Kidney (tissue), 14 donors: ENCODE measurements around the gene GJB1. TPM values are rescaled to one million over a fixed set of nuclear protein-coding genes. Genes with fewer than 3 reads are reported as not detected.

Experiments
- DNase-seq, 5 donors: peaks; one replicate each; pipeline ENCODE4 v3.0.0-alpha.2; 2013 to 2020
- FAIRE-seq: peaks from 2 replicates; lab custom pipeline; 2012; peaks lifted over from hg19 to GRCh38; lab: Jason Lieb, UNC
- H3K27ac ChIP-seq, 2 donors: one replicate each; pipeline ENCODE4 v1.7.0; 2013; ENCODE audit warnings: low read depth in 2 of 2, low read length in 2 of 2, inconsistent platforms in 1 of 2
- H3K27me3 ChIP-seq: one replicate; pipeline ENCODE4 v1.7.1; 2013; ENCODE audit warnings: low read length, inconsistent platforms; ENCODE audit not compliant: control insufficient read depth, insufficient read depth
- H3K36me3 ChIP-seq, 3 donors: one replicate each; pipeline versions ENCODE4 v1.7.0 to v1.7.1; 2013; ENCODE audit warnings: low read length in 3 of 3, control low read depth in 1 of 3, inconsistent platforms in 1 of 3; ENCODE audit not compliant: insufficient read depth in 3 of 3, control insufficient read depth in 2 of 3
- H3K4me1 ChIP-seq, 3 donors: one replicate each; pipeline versions ENCODE4 v1.7.0 to v1.7.1; 2013; ENCODE audit warnings: low read length in 3 of 3, inconsistent platforms in 1 of 3, low read depth in 1 of 3; ENCODE audit not compliant: control insufficient read depth in 2 of 3, insufficient read depth in 2 of 3
- H3K4me3 ChIP-seq, 3 donors: one replicate each; pipeline versions ENCODE4 v1.7.0 to v1.8.1; 2013; ENCODE audit warnings: low read length in 3 of 3, control low read depth in 1 of 3, inconsistent platforms in 1 of 3
- H3K9ac ChIP-seq, 3 donors: one replicate each; pipeline versions ENCODE4 v1.7.0 to v1.7.1; 2013; ENCODE audit warnings: low read length in 3 of 3, control low read depth in 1 of 3, inconsistent platforms in 1 of 3
- H3K9me3 ChIP-seq, 3 donors: one replicate each; pipeline versions ENCODE4 v1.7.0 to v1.7.1; 2013; ENCODE audit warnings: low read length in 3 of 3, control low read depth in 1 of 3, inconsistent platforms in 1 of 3; ENCODE audit not compliant: control insufficient read depth in 2 of 3, insufficient read depth in 1 of 3
- CTCF ChIP-seq: IDR thresholded peaks from 3 replicates; pipeline ENCODE4 v1.5.1; 2012; ENCODE audit warnings: mild to moderate bottlenecking, moderate library complexity, borderline replicate concordance; ENCODE audit not compliant: insufficient read depth; ENCODE audit errors: extremely low read depth
- intact Hi-C: fragments of 100-400 bp; cut with DNase I; formaldehyde crosslinking; loops from one replicate; pipeline ENCODE4 v1.11.1; 2022
- polyA plus RNA-seq: library from polyadenylated mRNA; stranded (reverse); fragments of 350-450 nt; fragmentation: Illumina TruSeq; extraction: RNeasy Lipid Tissue Mini Kit (QIAGEN cat#74804); gene quantifications from one replicate; pipeline ENCODE4 v1.2.3, GENCODE V29; 2014; ENCODE audit warnings: low read depth, low replicate concordance; ENCODE audit not compliant: insufficient read depth
- total RNA-seq: library from RNA; stranded (reverse); fragmentation: NEBNext Ultra II Directional; extraction: Animal tissue kit (Norgen Biotek cat#: 25700); gene quantifications from one replicate; pipeline ENCODE4 v1.2.1, GENCODE V29; 2021
- donor health status: control.
- donor health status: control.
- donor health status: control.
- donor health status: control.
- donor health status: control.
- donor health status: DM: yes; HTN: yes; CAD: no.
- donor health status: Normal renal cell carcinoma (clear cell type).

The GJB1 gene
- total and polyA plus RNA-seq, 2 donors from 2014 or later: 22.4 to 59.0 TPM

- intact Hi-C loops: no loop called here
- no peaks in the 10 kb centered on the region for H3K27me3 ChIP-seq
- peaks cover 0 to 12% (median 2%) of the 10 kb centered on the region in 3 donors for H3K36me3 ChIP-seq
- peak overlapping the region; percentile 74 to 76 (median 76) for H3K4me3 ChIP-seq
- H3K4me1 ChIP-seq: peaks cover 0 to 2% (median 0%) of the 10 kb centered on the region in 3 donors
- peak; percentile 7 for TF ChIP-seq CTCF
- H3K9me3 ChIP-seq: no peaks in the 10 kb centered on the region
- FAIRE-seq (no peak), DNase-seq (peak in 4 of 5 donors; percentile 56 to 83 (median 74))
- H3K9ac ChIP-seq: peak overlapping the region in 2 of 3 donors; percentile 47 to 61
- peak overlapping the region in 1 of 2 donors; percentile 74 for H3K27ac ChIP-seq
Measured at GRCh38 chrX:71253253-71254091, 30.4 kb downstream of the GJB1 start.

GRCh38 chrX:71254092-71254963 lies 31.3 kb downstream of the GJB1 start, which contains the start of gene ZMYM3:
Gene ZMYM3 (minus strand): TSS chrX:71254140. CDS start chrX:71253255, 885 bp downstream.
- no peaks in the 10 kb centered on the region for H3K9me3 ChIP-seq
- peak; percentile 89 to 95 (median 92) for DNase-seq
- H3K4me3 ChIP-seq: peak within 1 kb of the TSS; percentile 74 to 76 (median 76)
- H3K27me3 ChIP-seq: no peaks in the 10 kb centered on the region
- peaks cover 0 to 2% (median 0%) of the 10 kb centered on the region in 3 donors for H3K4me1 ChIP-seq
- intact Hi-C loops: no loop called here
- FAIRE-seq: no peak
- H3K36me3 ChIP-seq: peaks cover 0 to 9% (median 0%) of the 10 kb centered on the region in 3 donors
- no peak for TF ChIP-seq CTCF
- H3K27ac ChIP-seq: peak within 1 kb of the TSS; percentile 74 to 75
- H3K9ac ChIP-seq: peak within 1 kb of the TSS; percentile 47 to 61 (median 55)

- Histone ChIP-seq H3K4me3 (no peak overlapping the region), H3K9ac (no peak overlapping the region), H3K27ac (no peak overlapping the region), H3K36me3 (no peaks in the 10 kb centered on the region), H3K27me3 (no peaks in the 10 kb centered on the region), H3K9me3 (no peaks in the 10 kb centered on the region), H3K4me1 (peaks cover 0 to 2% (median 0%) of the 10 kb centered on the region in 3 donors)
- no peak for DNase-seq
- no peak for TF ChIP-seq CTCF
- no peak for FAIRE-seq
- intact Hi-C loops: no loop called here
Measured at GRCh38 chrX:71256051-71256450, 33.0 kb downstream of the GJB1 start.
